ENCODE measurements around the gene PRPF40A.

GRCh38 chr2:152693033-152693432 lies 24.2 kb downstream of the PRPF40A start:
- no peak for TF ChIP-seq CTCF (IDR thresholded peaks at IDR 0.05; ENCODE audit: low read length)
- TF ChIP-seq EZH2 (optimal IDR thresholded peaks at IDR 0.05; ENCODE audit: low read depth, low read length), result no peak
- TF ChIP-seq EZH2phosphoT487 (IDR thresholded peaks at IDR 0.05; ENCODE audit: low read length), result no peak

Measured in MM.1S (cell line).